CD14-positive monocyte (primary cell): Measurements from ENCODE around the gene APOF. TPM values are rescaled to one million over a fixed set of nuclear protein-coding genes. Genes with fewer than 3 reads are reported as not detected.

Experiments used
- DNase-seq, 3 donors: peaks; one replicate each; pipeline ENCODE4 v3.0.0-alpha.2; 2011 to 2022
- H2AFZ ChIP-seq: 2 replicates; pipeline ENCODE4 v1.6.0; 2012; ENCODE audit warnings: mild to moderate bottlenecking, low read depth, low read length, inconsistent platforms; ENCODE audit not compliant: insufficient read depth, poor library complexity, severe bottlenecking
- H3K27ac ChIP-seq, 2 donors: 1 replicate in 1 of 2; 2 replicates in 1 of 2; pipeline ENCODE4 v1.5.1; 2012 to 2013; ENCODE audit warnings: low read length in 2 of 2, control low read depth in 1 of 2, inconsistent platforms in 1 of 2, low read depth in 1 of 2, mild to moderate bottlenecking in 1 of 2
- H3K27me3 ChIP-seq, 2 donors: one replicate each; pipeline versions ENCODE4 v1.6.0 to v1.6.1; 2011 to 2013; ENCODE audit warnings: low read length in 2 of 2; ENCODE audit not compliant: control insufficient read depth in 2 of 2, insufficient read depth in 2 of 2
- H3K36me3 ChIP-seq, 2 donors: replicated peaks in 1 of 2; 1 replicate in 1 of 2; 2 replicates in 1 of 2; pipeline versions ENCODE4 v1.5.1 to v1.6.1; 2012 to 2013; ENCODE audit warnings: low read length in 2 of 2, control low read depth in 1 of 2, inconsistent platforms in 1 of 2, mild to moderate bottlenecking in 1 of 2; ENCODE audit not compliant: insufficient read depth in 2 of 2, control insufficient read depth in 1 of 2
- H3K4me1 ChIP-seq, 2 donors: 1 replicate in 1 of 2; 2 replicates in 1 of 2; pipeline versions ENCODE4 v1.5.1 to v1.6.1; 2012 to 2013; ENCODE audit warnings: low read length in 2 of 2, control low read depth in 1 of 2, inconsistent platforms in 1 of 2, mild to moderate bottlenecking in 1 of 2, moderate library complexity in 1 of 2; ENCODE audit not compliant: insufficient read depth in 2 of 2, control insufficient read depth in 1 of 2
- H3K4me2 ChIP-seq: replicated peaks from 2 replicates; pipeline ENCODE3; 2012; ENCODE audit warnings: low read length, moderate library complexity, mild to moderate bottlenecking; ENCODE audit not compliant: poor library complexity, severe bottlenecking; ENCODE audit errors: extremely low read depth
- H3K4me3 ChIP-seq, 3 experiments: fragments of 200-600 bp in 1 of 3; sonication (generic) in 1 of 3; replicated peaks in 1 of 3; 1 replicate in 2 of 3; 2 replicates in 1 of 3; pipeline ENCODE4 v1.5.1; 2011 to 2013; ENCODE audit warnings: low read length in 3 of 3, mild to moderate bottlenecking in 3 of 3, control low read depth in 2 of 3, low read depth in 2 of 3, inconsistent platforms in 1 of 3, moderate library complexity in 1 of 3
- H3K79me2 ChIP-seq: 2 replicates; pipeline ENCODE4 v1.6.0; 2012; ENCODE audit warnings: mild to moderate bottlenecking, control low read depth, inconsistent platforms, low read length, moderate library complexity; ENCODE audit not compliant: insufficient read depth
- H3K9ac ChIP-seq: 2 replicates; pipeline ENCODE4 v1.6.0; 2017; ENCODE audit warnings: low read length, mild to moderate bottlenecking; ENCODE audit not compliant: insufficient read depth, poor library complexity, severe bottlenecking
- H3K9me3 ChIP-seq, 2 donors: replicated peaks in 1 of 2; 1 replicate in 1 of 2; 2 replicates in 1 of 2; pipeline versions ENCODE4 v1.5.1 to v1.6.1; 2012 to 2013; ENCODE audit warnings: low read length in 2 of 2, control low read depth in 1 of 2; ENCODE audit not compliant: control insufficient read depth in 1 of 2, insufficient read depth in 1 of 2
- H4K20me1 ChIP-seq: 2 replicates; pipeline ENCODE4 v1.6.0; 2012; ENCODE audit warnings: mild to moderate bottlenecking, low read length, control low read depth, moderate library complexity; ENCODE audit not compliant: insufficient read depth
- H3K27ac Mint-ChIP-seq, 7 donors: one replicate each; pipeline ENCODE4 v1.8.0; 2020; ENCODE audit warnings: mild to moderate bottlenecking in 7 of 7, mixed read lengths in 7 of 7, moderate library complexity in 6 of 7, inconsistent platforms in 2 of 7
- H3K27me3 Mint-ChIP-seq, 3 donors: one replicate each; pipeline ENCODE4 v1.8.0; 2021 to 2022; ENCODE audit warnings: low read depth in 3 of 3, mild to moderate bottlenecking in 3 of 3, mixed read lengths in 3 of 3, moderate library complexity in 3 of 3, inconsistent platforms in 1 of 3
- H3K36me3 Mint-ChIP-seq, 2 donors: one replicate each; pipeline ENCODE4 v1.8.0; 2020; ENCODE audit warnings: mixed read lengths in 2 of 2, inconsistent platforms in 1 of 2, mild to moderate bottlenecking in 1 of 2
- H3K4me1 Mint-ChIP-seq: one replicate; pipeline ENCODE4 v1.8.0; 2020; ENCODE audit warnings: mild to moderate bottlenecking, mixed read lengths
- H3K4me3 Mint-ChIP-seq, 2 donors: one replicate each; pipeline ENCODE4 v1.8.0; 2020; ENCODE audit warnings: mild to moderate bottlenecking in 2 of 2, mixed read lengths in 2 of 2, moderate library complexity in 1 of 2
- H3K9me3 Mint-ChIP-seq, 7 donors: one replicate each; pipeline ENCODE4 v1.8.0; 2020 to 2022; ENCODE audit warnings: mixed read lengths in 7 of 7, mild to moderate bottlenecking in 6 of 7, moderate library complexity in 6 of 7, inconsistent platforms in 2 of 7
- WGBS: methylation state at CpG from one replicate; pipeline ENCODE4 v1.1.5; 2013; ENCODE audit warnings: missing lambda C conversion rate; ENCODE audit not compliant: insufficient coverage; 5-methylcytosine and 5-hydroxymethylcytosine counted together
- intact Hi-C, 2 donors: fragments of 100-400 bp; cut with micrococcal nuclease; formaldehyde crosslinking; loops; one replicate each; pipeline versions ENCODE4 v1.15.0 to v1.15.1; 2023
- polyA plus RNA-seq, 3 donors: library from polyadenylated mRNA; depleted of rRNA in 1 of 3; unstranded in 2 of 3; stranded (reverse) in 1 of 3; fragments of 300-500 nt in 2 of 3; fragments of >200 nt in 1 of 3; fragmentation: Illumina TruSeq in 2 of 3; gene quantifications; 1 replicate in 2 of 3; 2 replicates in 1 of 3; pipeline ENCODE4 v1.2.3, GENCODE V29; 2012 to 2021
- TF ChIP-seq, protein P1 (sequence below): fragments of 200-600 bp; IDR thresholded peaks from one replicate; pipeline ENCODE4 v1.8.0; 2022; ENCODE audit warnings: antibody characterized with exemption, mild to moderate bottlenecking

APOF gene
- polyA plus RNA-seq, 3 donors = not detected

DNA sequence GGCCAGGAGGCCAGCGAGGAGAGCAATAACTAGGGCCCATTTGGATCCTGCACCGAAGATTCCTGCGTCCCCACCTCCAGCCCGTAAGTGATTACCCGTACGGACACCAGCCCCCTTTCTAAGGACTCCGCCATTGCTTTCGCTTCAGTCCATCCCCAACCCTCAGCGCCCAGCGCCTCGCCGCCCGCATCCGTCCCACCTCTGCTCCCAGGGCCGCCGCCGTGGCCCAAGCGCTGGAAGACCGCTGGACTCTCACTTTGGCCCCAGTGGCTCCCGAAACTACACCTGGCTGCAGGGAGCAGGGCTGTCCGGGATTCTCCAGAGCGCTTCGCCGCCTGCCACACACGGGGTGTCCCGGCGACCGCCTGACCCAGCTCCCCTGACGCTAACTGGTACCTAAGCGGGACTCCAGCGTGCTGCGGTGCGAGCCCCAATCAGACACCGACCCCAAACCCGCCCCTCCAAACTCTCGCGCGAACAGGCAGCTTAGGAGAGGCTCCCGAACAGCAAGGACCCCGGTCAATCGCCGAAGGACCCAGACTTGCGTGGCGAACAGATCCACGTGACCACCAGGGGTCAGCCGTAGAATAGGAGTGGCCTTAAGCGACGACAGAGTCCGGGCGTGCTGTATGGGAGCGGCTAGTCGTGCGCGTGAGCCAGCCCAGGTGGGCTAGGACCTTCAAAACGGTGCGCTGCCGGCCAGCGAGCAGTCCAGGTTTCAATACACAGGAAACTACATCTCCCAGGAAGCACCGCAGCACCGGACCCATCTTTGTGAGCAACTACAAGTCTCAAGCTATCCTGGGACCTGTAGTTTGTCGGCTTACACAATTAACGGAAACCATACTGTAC is 46.8 kb downstream of the APOF start, which contains the start of gene CNPY2:
TSS of gene CNPY2 (minus strand) at position 367 of the 852 bp plus-strand sequence. CDS start 771 bp downstream, outside the sequence.
- under 1% methylated on average over 55 of the region's 62 CpGs for WGBS
- H3K9me3 Mint-ChIP-seq = peaks cover 0 to 1% (median 0%) of the 10 kb centered on the region in 7 donors

DNA sequence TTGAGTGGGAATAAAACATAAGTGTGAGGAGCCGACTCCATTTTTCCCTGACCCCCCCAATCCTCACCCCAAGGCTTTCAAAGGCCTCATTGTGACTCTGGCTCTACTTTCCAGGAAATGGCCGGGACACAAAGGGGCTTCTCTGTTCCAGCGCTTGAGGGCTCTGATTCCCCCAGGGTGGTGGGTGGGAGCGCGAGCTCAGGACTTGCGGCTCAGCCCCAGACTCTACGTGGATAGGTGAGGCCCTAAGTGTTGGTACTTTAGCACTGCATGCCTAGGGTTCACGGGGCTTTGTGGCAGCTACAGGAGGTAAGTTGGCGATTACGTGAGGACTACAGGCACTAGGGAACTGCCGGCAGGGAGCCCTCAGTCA is 47.4 kb downstream of the APOF start:
- H4K20me1 ChIP-seq = no peaks in the 10 kb centered on the region
- peaks cover 22 to 40% of the 10 kb centered on the region in 2 donors for H3K36me3 ChIP-seq
- peak overlapping the region; percentile 89 for H3K9ac ChIP-seq
- no peaks in the 10 kb centered on the region for H3K27me3 Mint-ChIP-seq
- peak overlapping the region; percentile 96 to 97 for H3K4me3 Mint-ChIP-seq
- DNase-seq = no peak
- peak overlapping the region; percentile 93 for H3K4me2 ChIP-seq
- H3K36me3 Mint-ChIP-seq = peaks cover 31 to 49% of the 10 kb centered on the region in 2 donors
- WGBS = 1% methylated on average over 10 of the region's 11 CpGs
- peak overlapping the region; percentile 59 to 96 (median 95) for H3K4me3 ChIP-seq
- peaks cover 13% of the 10 kb centered on the region for H3K79me2 ChIP-seq
- H2AFZ ChIP-seq = peak overlapping the region; percentile 96
- peak overlapping the region; percentile 98 to 100 (median 98) for H3K27ac Mint-ChIP-seq
- no peaks in the 10 kb centered on the region for H3K27me3 ChIP-seq
- intact Hi-C loops = loop anchor here (2.0 to 5.0 kb wide), 2 partner anchors 14 to 47 kb away; partner anchors contain the start of genes APOF (in 2 of the 2), STAT2 (in 2 of the 2) and CS (in 1 of the 2)
- H3K9me3 ChIP-seq = no peaks in the 10 kb centered on the region
- peaks cover 0 to 1% (median 0%) of the 10 kb centered on the region in 7 donors for H3K9me3 Mint-ChIP-seq
- H3K4me1 Mint-ChIP-seq = peaks cover 18% of the 10 kb centered on the region
- peaks cover 14 to 16% of the 10 kb centered on the region in 2 donors for H3K4me1 ChIP-seq
- peak overlapping the region; percentile 91 to 98 for H3K27ac ChIP-seq
- TF ChIP-seq, protein P1, sequence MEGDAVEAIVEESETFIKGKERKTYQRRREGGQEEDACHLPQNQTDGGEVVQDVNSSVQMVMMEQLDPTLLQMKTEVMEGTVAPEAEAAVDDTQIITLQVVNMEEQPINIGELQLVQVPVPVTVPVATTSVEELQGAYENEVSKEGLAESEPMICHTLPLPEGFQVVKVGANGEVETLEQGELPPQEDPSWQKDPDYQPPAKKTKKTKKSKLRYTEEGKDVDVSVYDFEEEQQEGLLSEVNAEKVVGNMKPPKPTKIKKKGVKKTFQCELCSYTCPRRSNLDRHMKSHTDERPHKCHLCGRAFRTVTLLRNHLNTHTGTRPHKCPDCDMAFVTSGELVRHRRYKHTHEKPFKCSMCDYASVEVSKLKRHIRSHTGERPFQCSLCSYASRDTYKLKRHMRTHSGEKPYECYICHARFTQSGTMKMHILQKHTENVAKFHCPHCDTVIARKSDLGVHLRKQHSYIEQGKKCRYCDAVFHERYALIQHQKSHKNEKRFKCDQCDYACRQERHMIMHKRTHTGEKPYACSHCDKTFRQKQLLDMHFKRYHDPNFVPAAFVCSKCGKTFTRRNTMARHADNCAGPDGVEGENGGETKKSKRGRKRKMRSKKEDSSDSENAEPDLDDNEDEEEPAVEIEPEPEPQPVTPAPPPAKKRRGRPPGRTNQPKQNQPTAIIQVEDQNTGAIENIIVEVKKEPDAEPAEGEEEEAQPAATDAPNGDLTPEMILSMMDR = no peak

More for the DNA sequence above, 46.8 kb downstream of the APOF start, which contains the start of gene CNPY2:
- Mint-ChIP-seq H3K27me3 (no peaks in the 10 kb centered on the region), H3K27ac (peak within 1 kb of the TSS; percentile 98 to 100 (median 98)), H3K4me1 (peaks cover 19% of the 10 kb centered on the region), H3K36me3 (peaks cover 25 to 49% of the 10 kb centered on the region in 2 donors), H3K4me3 (peak within 1 kb of the TSS; percentile 96 to 97)
- no peaks in the 10 kb centered on the region for H3K9me3 ChIP-seq
- H3K36me3 ChIP-seq = peaks cover 17 to 34% of the 10 kb centered on the region in 2 donors
- intact Hi-C loops = loop anchor here (2.0 to 5.0 kb wide), 3 partner anchors 15 to 46 kb away; partner anchors contain the start of genes APOF (in 2 of the 2), STAT2 (in 2 of the 2), CS (in 1 of the 2) and PAN2 (in 1 of the 2)
- H2AFZ ChIP-seq = peak within 1 kb of the TSS; percentile 96
- TF ChIP-seq, protein P1 = no peak
- peaks cover 13% of the 10 kb centered on the region for H3K79me2 ChIP-seq
- peak within 1 kb of the TSS; percentile 93 for H3K4me2 ChIP-seq
- H4K20me1 ChIP-seq = no peaks in the 10 kb centered on the region
- H3K27ac ChIP-seq = peak within 1 kb of the TSS; percentile 91 to 98
- peaks cover 14 to 20% of the 10 kb centered on the region in 2 donors for H3K4me1 ChIP-seq
- H3K27me3 ChIP-seq = no peaks in the 10 kb centered on the region
- peak within 1 kb of the TSS; percentile 59 to 96 (median 95) for H3K4me3 ChIP-seq
- DNase-seq = peak; percentile 87 to 93 (median 92)
- H3K9ac ChIP-seq = peak within 1 kb of the TSS; percentile 89
